Left colon (tissue), 2 donors: ENCODE measurements around the gene FRMD4A. TPM values are rescaled to one million over a fixed set of nuclear protein-coding genes. Genes with fewer than 3 reads are reported as not detected.
A peak's percentile ranks its signal among the peaks of the same experiment; 100 is the strongest.

Experiments used
- ATAC-seq: fragments of 200-7000 bp; cut with Tn5 transposase; one replicate; pipeline ENCODE4 v1.9.1; 2020; ENCODE audit warnings: mild to moderate bottlenecking, moderate library complexity
- DNase-seq, 2 donors: peaks; one replicate each; pipeline ENCODE4 v3.0.0-alpha.2; 2020
- intact Hi-C, 2 donors: fragments of 100-400 bp; cut with DNase I in 1 of 2; cut with micrococcal nuclease in 1 of 2; formaldehyde crosslinking; loops; one replicate each; pipeline versions ENCODE4 v1.11.2 to v1.14.0; 2022; cut with DNase I, micrococcal nuclease
- total RNA-seq, 2 donors: library from RNA; stranded (reverse); fragmentation: NEBNext Ultra II Directional; extraction: Animal tissue kit (Norgen Biotek cat#: 25700); gene quantifications; one replicate each; pipeline ENCODE4 v1.2.1, GENCODE V29; 2021
- donor health status: DM: no; HTN: no; CAD: no.
- donor health status: DM: yes; HTN: yes; CAD: no.

The FRMD4A gene
- total RNA-seq, 2 donors from 2014 or later, result 5.1 to 11.2 TPM

DNA sequence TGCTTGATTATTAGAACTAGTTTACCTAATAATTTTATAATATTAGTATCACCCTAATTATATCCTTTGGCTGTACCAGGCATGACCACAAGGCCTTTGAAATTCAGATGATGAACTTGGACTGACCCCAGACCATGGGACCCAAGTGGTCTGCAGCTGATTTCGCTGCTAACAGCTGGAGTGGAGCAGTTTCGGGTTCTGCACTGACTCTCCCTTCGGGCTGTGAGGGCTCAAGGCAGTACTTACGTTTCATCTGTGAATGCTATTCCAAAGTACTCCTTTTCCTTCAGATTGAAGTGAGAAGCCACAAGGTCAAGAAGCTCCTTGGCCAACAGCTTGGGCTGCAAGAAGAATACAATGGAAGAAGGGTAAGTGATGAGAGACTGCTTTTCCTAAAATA, 520.2 kb downstream of the FRMD4A start:
- intact Hi-C loops, result no loop called here
- no peak for DNase-seq
- no peak for ATAC-seq

DNA sequence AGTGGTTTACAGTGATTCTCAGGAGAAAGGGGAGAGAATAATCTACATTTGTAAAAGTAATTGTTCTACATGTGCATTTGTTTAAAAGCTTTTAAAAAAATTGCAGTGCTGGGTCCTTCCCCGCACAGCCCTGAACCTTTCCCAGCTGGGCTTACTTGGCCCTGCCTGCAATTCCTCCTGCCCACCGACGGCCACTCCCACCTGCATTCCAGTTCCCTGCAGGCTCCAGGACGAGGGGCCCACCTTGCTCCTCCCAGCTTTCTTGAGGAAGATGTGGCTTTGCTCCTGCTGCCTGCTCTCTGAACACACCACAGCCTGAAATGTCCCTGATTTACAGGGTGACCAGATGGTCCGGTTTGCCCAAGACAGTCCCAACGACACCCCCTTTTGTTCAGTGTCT, 521.3 kb downstream of the FRMD4A start:
- DNase-seq (no peak), ATAC-seq (no peak)
- intact Hi-C loops, result no loop called here

DNA sequence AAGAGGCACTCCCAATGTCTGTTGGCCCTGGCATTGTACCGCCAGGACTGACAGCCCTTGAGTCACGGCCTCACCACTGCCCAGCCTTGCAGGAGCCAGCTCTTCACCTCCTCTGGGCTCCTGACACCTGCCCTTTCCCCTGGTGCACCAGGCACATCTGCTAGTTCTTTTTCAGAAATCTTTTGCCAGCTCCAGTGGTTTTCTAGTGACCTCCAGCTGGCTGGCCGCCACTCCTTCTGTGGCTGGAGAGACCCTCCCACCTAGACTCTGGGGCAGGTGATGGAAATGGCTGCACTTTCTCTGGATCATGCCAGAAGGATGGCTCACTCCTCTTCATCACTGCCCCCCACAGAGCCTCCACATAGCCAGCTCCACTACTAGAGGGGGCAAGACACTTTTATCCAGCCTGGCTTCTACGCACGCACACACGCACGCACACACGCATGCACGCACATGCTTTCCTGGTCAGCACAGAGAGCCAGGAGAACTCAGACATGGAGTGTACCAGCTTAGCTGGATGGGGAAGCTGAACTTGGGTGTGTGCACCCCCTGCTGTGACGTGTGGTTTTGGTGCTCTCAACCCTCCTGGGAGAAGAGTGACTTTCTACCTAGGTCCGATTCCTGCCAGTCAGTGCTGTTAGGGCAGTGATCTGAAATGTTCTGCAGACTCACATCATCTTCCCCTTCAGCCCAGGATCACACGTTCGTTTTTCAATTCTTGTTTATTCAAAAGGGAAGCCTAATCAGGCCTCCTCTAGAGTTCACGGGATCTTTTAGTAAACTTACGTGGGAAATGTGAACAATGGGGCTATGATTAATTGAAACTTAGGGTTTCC, 522.0 kb downstream of the FRMD4A start:
- intact Hi-C loops, result no loop called here
- ATAC-seq, result no peak
- DNase-seq, result no peak

DNA sequence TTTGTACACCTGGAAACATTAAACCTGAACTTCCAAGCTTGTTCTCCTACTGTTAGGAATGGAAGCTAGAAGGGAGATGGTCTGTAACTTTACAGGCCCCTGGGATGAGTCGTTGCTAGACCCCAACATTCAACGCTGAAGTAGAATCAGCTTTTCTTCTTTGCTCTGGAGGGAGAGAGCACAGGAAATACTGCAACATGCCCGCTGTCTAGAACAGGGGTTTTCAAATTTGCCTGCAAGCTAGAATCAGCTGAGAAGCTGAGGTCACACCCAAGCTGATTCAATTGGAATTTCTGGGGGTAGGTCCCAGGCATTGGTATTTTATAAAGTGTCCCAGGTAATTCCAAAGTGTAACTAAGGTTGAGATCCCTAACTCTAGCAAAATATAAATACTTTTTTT, 524.3 kb downstream of the FRMD4A start:
- no peak for DNase-seq
- ATAC-seq, result no peak
- intact Hi-C loops, result no loop called here

DNA sequence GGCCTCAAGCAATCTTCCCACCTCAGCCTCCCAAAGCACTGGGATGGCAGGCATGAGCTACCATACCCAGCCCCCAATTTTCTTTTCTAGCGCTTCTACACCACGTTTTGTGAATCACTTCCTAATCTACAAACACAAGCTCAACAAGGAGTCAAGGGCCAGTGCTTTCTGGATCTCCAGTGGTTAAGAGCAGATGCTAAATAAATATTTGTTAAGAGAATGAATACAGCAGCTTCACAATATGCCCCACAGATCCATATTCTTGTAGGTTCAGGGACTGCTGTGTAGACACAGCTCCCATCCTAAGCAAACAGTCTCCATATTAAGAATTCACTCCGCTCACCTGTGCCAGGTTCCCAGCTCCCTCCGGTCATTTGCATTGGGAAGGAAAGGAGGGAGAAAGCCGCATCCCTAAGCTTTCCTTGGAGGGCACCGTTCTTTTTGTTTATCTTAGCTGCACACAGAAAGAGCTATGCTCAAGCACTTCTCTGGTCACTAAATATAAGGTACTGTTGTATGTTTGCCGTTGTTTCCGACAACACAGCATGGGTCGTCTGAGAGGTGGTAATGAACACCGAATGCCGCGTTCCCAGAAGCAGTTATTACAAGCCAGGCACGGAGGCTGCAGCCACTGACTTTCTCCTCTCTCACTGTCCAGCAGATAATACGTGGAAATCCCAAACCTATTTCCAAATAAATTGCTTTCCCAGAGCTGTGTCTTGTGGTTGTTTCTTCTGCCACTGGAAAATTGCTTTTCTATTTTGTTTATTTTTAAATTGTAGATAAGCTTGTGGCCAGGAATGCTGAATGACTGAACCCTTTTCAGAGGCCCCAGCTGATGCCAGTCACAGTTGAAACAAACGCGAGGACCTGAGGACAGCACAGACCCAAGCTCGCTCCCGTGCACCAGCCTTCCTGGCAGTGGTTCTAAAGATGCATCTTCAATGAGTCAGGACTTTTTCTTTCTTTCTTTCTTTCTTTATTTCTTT, 526.9 kb downstream of the FRMD4A start:
- ATAC-seq, result no peak
- intact Hi-C loops, result no loop called here
- no peak for DNase-seq

DNA sequence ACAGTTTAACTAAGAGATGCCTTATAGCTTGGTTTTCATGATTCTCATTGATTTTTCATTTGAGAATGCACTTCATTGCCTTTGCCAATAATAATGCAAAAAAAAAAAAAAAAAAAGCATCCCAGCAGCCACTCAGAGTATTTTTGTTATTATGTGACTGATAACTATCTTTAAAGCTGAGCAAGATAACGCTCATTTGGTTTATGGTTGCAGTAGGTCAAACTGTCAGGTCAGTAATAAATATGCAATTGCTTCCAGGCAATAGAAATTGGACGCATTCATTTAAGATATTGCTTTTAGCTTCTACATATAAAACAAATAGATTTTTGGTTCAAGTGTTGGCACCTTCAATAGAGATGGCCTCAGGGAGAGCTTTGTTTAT, 528.8 kb downstream of the FRMD4A start:
- intact Hi-C loops, result no loop called here
- no peak for ATAC-seq

DNA sequence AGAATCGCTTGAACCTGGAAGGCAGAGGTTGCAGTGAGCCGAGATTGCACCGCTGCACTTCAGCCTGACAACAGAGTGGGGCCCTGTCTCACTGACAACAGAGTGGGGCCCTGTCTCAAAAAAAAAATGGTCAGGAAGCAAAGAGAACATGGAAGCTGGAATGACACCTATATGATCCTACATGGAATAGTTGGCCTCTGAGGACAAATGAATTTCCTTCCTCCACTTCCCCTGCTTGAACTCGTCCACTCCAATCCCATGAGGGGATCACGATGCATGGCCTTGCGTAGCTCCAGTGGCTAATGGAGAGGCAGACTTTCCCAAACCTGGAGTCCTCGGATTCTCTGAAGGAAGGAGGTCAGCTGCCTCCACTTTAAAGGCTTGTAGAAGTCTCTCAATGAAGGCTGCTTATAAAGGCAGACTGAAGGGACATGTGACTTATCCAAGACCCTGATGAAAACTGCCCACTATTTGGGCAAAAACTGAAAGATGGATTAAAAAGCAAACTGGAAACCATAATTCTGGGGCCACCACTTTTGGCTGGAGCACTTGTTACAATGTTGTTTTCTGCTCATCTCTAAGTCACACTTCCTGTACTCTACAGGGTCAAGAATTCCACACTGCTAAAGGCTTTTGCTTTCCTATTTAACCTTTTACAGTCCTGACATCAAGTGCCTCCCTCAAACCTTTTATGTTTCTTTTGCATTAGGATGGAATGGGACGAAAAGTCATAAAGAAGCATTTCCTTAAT, 529.4 kb downstream of the FRMD4A start:
- DNase-seq, result no peak
- no peak for ATAC-seq
- intact Hi-C loops, result no loop called here

More for the DNA sequence above, 528.8 kb downstream of the FRMD4A start:
- no peak for DNase-seq

DNA sequence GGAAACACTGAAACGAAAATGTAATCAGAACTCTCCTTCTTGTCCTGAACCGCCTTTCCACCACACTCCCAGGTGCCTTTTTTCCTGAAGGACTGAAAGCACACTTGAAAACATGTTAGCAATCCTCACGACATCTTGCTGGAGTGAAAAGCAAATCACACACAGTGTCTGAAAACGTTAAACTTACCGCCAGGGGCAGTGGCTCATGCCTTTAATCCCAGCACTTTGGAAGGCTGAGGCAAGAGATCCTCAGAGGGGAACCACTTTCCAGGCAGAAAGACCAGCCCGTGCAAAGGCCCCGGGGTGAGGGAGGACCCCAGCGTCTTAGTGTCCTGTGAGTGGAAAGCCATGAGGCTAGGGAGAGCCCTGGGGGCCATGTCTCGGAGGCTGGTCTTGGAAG, 533.6 kb downstream of the FRMD4A start:
- DNase-seq, result no peak
- no peak for ATAC-seq
- intact Hi-C loops, result loop anchor here in 1 of 2 donors (10.0 kb wide), 1 partner anchor 158 kb away; no protein-coding TSS in a partner anchor

DNA sequence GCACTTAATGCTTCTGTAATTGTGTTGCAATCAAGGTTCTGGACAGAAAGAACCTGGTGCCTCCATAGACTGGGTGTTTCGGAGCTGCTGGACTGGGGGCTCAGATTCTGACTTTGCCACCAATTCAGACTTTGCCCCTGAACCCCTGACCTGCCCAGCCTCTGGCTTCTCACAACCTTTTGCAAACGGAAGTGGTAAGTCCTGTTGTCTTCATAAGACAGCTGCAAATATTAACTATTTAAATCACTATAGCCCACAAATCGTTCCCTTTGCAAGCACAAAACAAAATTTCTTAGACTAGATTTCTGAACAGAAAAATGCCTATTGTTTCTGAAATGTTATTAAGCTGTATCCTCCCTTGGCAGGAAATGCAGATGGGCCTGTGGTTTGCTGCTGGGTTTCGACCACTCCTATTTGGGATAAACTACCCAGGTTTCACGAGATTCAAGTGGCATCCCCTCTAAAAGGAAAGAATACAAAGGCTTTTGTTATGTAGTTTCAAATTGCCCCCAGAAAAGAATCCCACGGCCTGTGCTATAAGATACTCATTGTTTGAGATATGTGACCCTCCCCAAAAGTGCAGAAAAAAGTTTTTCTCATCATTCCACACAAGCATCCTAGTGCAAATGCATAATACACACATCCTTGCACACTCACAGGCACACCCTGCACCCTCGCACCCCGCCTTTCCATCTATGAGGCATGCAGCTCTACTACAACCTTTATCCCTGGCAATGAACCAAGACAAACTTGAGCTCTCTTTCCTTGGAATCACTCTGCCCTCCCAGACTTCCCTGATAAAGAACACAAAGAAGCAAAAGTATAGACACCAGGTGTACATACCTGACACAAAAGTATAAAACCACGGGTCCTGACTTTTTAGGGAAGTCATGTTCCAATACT, 534.8 kb downstream of the FRMD4A start:
- ATAC-seq (peak; percentile 75), DNase-seq (no peak)
- intact Hi-C loops, result loop anchor here in 1 of 2 donors (10.0 kb wide), 1 partner anchor 159 kb away; no protein-coding TSS in a partner anchor

DNA sequence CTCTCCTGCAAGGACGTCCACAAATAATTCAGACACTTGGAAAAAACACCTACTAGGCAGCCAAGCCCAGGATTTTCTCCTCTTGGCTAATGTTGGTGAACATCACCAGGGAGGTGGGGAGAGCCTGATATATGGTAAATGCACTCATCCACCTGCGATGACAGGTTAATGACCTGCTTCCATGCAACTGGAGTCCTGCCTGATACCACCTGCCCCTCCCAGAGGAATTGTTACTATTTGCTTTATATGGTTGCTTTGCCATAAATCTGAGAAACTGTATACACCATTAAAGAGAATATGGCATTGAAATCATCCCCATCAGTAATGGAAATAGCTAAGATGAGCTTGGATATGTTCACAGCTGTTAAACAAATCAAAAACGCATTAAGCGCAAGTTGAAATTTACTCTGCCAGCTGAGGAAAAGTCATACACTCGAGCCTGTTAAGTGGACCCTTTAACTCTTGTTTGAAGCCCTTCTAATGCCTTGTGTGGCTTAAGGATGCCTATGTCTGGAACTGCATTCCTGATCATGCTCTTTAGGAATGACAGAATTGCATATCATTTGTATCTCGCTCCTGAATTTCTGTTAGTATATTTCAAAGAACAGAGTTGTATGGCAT, 535.6 kb downstream of the FRMD4A start:
- no peak for DNase-seq
- intact Hi-C loops, result loop anchor here in 1 of 2 donors (10.0 kb wide), 1 partner anchor 160 kb away; no protein-coding TSS in a partner anchor
- no peak for ATAC-seq

DNA sequence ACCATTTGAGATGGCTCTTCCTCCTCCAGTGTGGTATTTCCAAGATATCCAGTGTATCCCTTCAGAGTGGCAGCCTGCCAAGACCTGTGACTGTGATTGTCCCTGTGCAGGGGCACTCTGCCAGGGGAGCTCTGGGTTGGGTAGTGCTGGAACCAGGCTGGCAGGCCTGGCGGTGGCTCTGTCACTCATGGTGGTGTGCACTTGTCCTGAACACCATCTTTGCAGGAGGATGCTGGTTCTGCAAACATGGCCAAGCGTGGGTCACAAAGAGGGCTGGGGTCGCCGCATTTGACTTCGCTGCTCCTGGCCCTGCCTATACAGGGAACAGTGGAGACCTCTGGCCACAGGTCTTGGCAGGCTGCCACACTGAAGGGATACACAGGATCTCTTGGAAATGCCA, 538.7 kb downstream of the FRMD4A start:
- DNase-seq (peak; percentile 30 to 60), ATAC-seq (peak; percentile 66)
- intact Hi-C loops, result loop anchor here in 1 of 2 donors (10.0 kb wide), 1 partner anchor 163 kb away; no protein-coding TSS in a partner anchor

DNA sequence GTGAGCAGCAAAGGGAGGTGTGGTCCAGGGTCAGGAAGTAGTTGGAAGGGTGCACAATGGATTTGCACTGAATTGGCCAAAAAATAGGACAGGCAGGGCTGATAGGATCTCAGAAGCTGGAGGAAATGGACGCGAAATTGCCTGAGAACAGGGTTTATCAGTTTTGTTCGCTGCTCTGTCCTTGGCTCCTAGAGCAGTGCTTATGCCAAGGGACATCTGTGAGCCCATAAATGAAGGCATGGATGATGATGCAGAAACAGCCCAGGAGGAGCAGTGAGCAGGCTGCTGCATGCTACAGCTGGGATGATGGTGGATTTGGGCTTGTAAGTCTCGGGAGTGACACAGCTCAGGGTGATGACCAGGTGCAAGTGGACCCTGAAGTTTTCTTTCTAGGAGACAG, 539.2 kb downstream of the FRMD4A start:
- no peak for DNase-seq
- intact Hi-C loops, result loop anchor here in 1 of 2 donors (10.0 kb wide), 1 partner anchor 163 kb away; no protein-coding TSS in a partner anchor
- no peak for ATAC-seq

DNA sequence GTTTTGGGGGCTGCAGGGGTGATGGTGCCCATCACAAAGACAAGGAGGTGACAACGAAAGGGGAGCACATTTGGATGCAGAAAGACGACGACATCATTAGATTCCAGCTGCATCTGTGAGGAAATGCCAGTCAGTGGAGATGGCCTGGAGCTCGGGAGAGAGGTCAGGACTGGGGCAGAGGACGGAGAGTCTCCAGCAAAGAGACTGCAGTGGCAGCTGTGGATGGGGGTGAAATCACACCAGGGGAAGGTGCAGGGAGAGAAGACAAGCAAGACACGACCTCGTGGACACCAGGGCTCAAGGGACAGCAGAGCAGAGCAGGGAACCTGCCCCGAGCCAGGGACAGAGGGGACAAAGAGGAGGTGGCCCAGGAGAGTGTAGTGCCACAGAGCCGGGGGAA, 540.5 kb downstream of the FRMD4A start:
- intact Hi-C loops, result loop anchor here in 1 of 2 donors (10.0 kb wide), 1 partner anchor 165 kb away; no protein-coding TSS in a partner anchor
- DNase-seq (no peak), ATAC-seq (no peak)

DNA sequence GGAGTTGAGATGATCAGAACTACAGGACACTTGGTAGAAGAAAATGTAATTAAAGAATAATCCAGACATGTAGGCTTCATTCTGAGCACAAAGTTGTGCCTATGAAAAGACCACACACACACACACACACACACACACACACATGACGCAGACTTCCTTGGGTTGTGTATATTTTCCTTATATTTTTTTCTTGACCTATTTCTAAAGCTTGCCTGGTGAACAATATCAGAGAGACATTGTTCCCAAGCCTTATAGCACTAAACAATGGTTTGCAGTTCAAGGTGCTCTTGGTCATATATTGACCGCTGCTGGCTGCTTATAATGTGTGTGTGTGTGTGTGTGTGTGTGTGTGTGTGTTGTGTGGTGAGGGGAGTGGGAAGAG, 541.3 kb downstream of the FRMD4A start:
- ATAC-seq (no peak), DNase-seq (no peak)
- intact Hi-C loops, result loop anchor here in 1 of 2 donors (5.0 kb wide), 1 partner anchor 303 kb away; no protein-coding TSS in a partner anchor

DNA sequence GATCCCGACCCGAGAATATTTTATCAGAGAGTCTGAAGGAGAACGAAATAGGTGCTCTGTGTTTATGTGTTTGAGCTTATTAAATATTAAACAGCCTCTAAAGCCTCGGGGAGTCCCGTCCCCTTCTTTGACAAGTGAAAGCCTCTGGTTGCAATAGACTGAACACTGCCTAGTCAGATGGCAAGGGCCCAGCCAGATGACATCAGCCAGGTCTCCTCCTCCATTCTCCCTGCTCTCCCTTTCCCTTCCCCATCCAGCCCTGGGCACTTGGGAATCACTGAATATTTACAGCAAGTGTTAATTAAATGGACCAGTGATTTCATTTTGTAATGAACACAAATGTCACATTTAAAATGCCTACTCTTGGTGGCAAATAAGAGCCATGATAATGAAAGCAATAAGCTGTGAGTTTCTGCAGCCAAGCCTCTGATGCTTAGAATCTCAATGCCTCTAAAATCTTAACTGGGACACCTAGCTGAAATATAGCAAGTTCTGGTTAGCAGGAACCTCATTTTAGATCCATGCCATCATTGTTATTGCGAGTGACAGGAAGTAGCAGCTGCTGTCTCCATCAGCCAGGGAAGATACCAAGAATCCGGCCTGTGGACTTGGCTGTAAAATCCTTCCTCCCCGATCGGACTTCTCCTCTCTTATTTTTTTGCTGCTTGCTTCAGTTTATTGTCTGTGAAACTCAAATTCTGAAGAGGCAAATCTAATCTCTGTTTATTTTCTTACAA, 541.8 kb downstream of the FRMD4A start:
- intact Hi-C loops, result loop anchor here in 1 of 2 donors (5.0 kb wide), 1 partner anchor 303 kb away; no protein-coding TSS in a partner anchor
- ATAC-seq (no peak), DNase-seq (peak; percentile 24 to 40)

DNA sequence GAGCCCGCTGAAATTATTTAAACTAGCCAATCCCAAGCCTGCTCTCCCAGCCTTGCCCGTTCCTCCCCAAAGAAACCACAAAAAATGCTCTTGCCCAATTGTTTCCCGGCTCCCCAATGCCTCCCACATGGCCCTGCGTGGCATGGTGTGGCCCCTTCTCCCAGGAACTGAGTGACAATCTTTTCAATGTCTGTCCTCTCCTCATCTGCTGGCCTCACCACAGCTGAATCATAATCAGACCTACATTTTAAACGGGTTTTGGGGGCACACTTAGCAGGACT, 542.5 kb downstream of the FRMD4A start:
- intact Hi-C loops, result loop anchor here in 1 of 2 donors (5.0 kb wide), 1 partner anchor 304 kb away; no protein-coding TSS in a partner anchor
- ATAC-seq (no peak), DNase-seq (no peak)
